ENCODE data around the gene STAT2. TPM values are rescaled to one million over a fixed set of nuclear protein-coding genes. Genes with fewer than 3 reads are reported as not detected.

Gene STAT2
- total RNA-seq, 1 donor from 2014 or later: 48.2 TPM

- no peak overlapping the region for H3K4me3 ChIP-seq (ENCODE audit: low read depth, low read length)
- DNase-seq (ENCODE audit: low read depth): no peak
- TF ChIP-seq, protein P1, sequence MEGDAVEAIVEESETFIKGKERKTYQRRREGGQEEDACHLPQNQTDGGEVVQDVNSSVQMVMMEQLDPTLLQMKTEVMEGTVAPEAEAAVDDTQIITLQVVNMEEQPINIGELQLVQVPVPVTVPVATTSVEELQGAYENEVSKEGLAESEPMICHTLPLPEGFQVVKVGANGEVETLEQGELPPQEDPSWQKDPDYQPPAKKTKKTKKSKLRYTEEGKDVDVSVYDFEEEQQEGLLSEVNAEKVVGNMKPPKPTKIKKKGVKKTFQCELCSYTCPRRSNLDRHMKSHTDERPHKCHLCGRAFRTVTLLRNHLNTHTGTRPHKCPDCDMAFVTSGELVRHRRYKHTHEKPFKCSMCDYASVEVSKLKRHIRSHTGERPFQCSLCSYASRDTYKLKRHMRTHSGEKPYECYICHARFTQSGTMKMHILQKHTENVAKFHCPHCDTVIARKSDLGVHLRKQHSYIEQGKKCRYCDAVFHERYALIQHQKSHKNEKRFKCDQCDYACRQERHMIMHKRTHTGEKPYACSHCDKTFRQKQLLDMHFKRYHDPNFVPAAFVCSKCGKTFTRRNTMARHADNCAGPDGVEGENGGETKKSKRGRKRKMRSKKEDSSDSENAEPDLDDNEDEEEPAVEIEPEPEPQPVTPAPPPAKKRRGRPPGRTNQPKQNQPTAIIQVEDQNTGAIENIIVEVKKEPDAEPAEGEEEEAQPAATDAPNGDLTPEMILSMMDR (conservative IDR thresholded peaks at IDR 0.05; ENCODE audit: low read depth, low read length): no peak
Measured at GRCh38 chr12:56321027-56321426, 38.9 kb downstream of the STAT2 start.

GRCh38 chr12:56317675-56318074 is 42.2 kb downstream of the STAT2 start:
- no peak overlapping the region for H3K4me3 ChIP-seq (ENCODE audit: low read depth, low read length)
- DNase-seq (ENCODE audit: low read depth): no peak
- TF ChIP-seq, protein P1 (conservative IDR thresholded peaks at IDR 0.05; ENCODE audit: low read depth, low read length): no peak

DNA sequence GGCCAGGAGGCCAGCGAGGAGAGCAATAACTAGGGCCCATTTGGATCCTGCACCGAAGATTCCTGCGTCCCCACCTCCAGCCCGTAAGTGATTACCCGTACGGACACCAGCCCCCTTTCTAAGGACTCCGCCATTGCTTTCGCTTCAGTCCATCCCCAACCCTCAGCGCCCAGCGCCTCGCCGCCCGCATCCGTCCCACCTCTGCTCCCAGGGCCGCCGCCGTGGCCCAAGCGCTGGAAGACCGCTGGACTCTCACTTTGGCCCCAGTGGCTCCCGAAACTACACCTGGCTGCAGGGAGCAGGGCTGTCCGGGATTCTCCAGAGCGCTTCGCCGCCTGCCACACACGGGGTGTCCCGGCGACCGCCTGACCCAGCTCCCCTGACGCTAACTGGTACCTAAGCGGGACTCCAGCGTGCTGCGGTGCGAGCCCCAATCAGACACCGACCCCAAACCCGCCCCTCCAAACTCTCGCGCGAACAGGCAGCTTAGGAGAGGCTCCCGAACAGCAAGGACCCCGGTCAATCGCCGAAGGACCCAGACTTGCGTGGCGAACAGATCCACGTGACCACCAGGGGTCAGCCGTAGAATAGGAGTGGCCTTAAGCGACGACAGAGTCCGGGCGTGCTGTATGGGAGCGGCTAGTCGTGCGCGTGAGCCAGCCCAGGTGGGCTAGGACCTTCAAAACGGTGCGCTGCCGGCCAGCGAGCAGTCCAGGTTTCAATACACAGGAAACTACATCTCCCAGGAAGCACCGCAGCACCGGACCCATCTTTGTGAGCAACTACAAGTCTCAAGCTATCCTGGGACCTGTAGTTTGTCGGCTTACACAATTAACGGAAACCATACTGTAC is 44.1 kb downstream of the STAT2 start, which contains the start of gene CNPY2:
TSS of gene CNPY2 (minus strand) at position 367 of the 852 bp plus-strand sequence. CDS start 771 bp downstream, outside the sequence.
- TF ChIP-seq, protein P1 (conservative IDR thresholded peaks at IDR 0.05; ENCODE audit: low read depth, low read length): peak; percentile 14
- peak; percentile 92 for DNase-seq (ENCODE audit: low read depth)
- H3K4me3 ChIP-seq (ENCODE audit: low read depth, low read length): peak within 1 kb of the TSS; percentile 95

DNA sequence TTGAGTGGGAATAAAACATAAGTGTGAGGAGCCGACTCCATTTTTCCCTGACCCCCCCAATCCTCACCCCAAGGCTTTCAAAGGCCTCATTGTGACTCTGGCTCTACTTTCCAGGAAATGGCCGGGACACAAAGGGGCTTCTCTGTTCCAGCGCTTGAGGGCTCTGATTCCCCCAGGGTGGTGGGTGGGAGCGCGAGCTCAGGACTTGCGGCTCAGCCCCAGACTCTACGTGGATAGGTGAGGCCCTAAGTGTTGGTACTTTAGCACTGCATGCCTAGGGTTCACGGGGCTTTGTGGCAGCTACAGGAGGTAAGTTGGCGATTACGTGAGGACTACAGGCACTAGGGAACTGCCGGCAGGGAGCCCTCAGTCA is 44.7 kb downstream of the STAT2 start:
- H3K4me3 ChIP-seq (ENCODE audit: low read depth, low read length): peak overlapping the region; percentile 95
- no peak for DNase-seq (ENCODE audit: low read depth)
- TF ChIP-seq, protein P1 (conservative IDR thresholded peaks at IDR 0.05; ENCODE audit: low read depth, low read length): no peak

DNA sequence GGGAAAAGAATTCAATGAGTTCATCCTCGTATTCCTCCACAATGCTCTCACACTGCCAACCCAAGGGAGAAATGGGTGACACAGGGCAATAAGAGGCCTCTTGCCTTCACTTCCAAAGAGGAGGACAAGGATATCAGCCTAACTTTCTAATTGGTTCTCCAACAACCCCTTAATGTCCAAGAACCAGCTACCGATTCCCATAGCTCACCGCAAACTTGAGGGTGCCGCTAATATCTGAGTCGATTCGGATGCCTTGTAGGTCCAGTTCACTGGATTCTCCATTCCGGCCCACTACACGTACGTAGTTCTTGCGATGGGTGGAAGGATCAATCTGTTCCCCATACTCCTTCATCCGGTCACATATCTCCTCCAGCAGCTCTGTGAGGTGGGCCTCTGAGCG is 48.9 kb downstream of the STAT2 start:
- no peak for DNase-seq (ENCODE audit: low read depth)
- H3K4me3 ChIP-seq (ENCODE audit: low read depth, low read length): no peak overlapping the region
- TF ChIP-seq, protein P1 (conservative IDR thresholded peaks at IDR 0.05; ENCODE audit: low read depth, low read length): no peak

- DNase-seq (ENCODE audit: low read depth): no peak
- H3K4me3 ChIP-seq (ENCODE audit: low read depth, low read length): no peak overlapping the region
- TF ChIP-seq, protein P1 (conservative IDR thresholded peaks at IDR 0.05; ENCODE audit: low read depth, low read length): no peak
Measured at GRCh38 chr12:56308714-56309113, 51.2 kb downstream of the STAT2 start.
